GM23338 (cell line): Measurements from ENCODE around the gene EBLN1. TPM values are rescaled to one million over a fixed set of nuclear protein-coding genes. Genes with fewer than 3 reads are reported as not detected.

ENCODE experiments used
- ATAC-seq: fragments of 200-7000 bp; cut with Tn5 transposase; 3 replicates; pipeline ENCODE4 v1.9.1; 2020
- DNase-seq: peaks from one replicate; pipeline ENCODE4 v3.0.0-alpha.2; 2015; ENCODE audit warnings: low spot score
- H2AFZ ChIP-seq: fragments of 200-600 bp; sonication (generic); 2 replicates; pipeline ENCODE4 v1.8.0; 2016; ENCODE audit warnings: antibody characterized with exemption, mild to moderate bottlenecking, moderate library complexity
- H3F3A ChIP-seq: fragments of 200-600 bp; sonication (generic); replicated peaks from 2 replicates; pipeline ENCODE4 v1.8.0; 2017; ENCODE audit warnings: antibody characterized with exemption, mixed run types, low read depth
- H3K27ac ChIP-seq: fragments of 200-600 bp; sonication (generic); 2 replicates; pipeline ENCODE4 v1.6.1; 2016; ENCODE audit warnings: low read depth
- H3K27me3 ChIP-seq: fragments of 200-600 bp; sonication (generic); 2 replicates; pipeline ENCODE4 v1.8.0; 2016; ENCODE audit warnings: mild to moderate bottlenecking, mixed run types, moderate library complexity; ENCODE audit not compliant: insufficient read depth
- H3K36me3 ChIP-seq: fragments of 200-600 bp; sonication (generic); 2 replicates; pipeline ENCODE4 v1.8.0; 2016; ENCODE audit warnings: mild to moderate bottlenecking; ENCODE audit not compliant: insufficient read depth
- H3K4me1 ChIP-seq: fragments of 200-600 bp; sonication (generic); 2 replicates; pipeline ENCODE4 v1.8.0; 2016; ENCODE audit warnings: mild to moderate bottlenecking, moderate library complexity; ENCODE audit not compliant: insufficient read depth
- H3K4me2 ChIP-seq: fragments of 200-600 bp; sonication (generic); 2 replicates; pipeline ENCODE4 v1.7.1; 2017; ENCODE audit warnings: mixed run types
- H3K4me3 ChIP-seq: fragments of 200-600 bp; sonication (generic); 2 replicates; pipeline ENCODE4 v1.6.1; 2016; ENCODE audit warnings: mixed run types
- H3K79me2 ChIP-seq: fragments of 200-600 bp; sonication (generic); replicated peaks from 2 replicates; pipeline ENCODE4 v1.8.0; 2017; ENCODE audit warnings: mild to moderate bottlenecking; ENCODE audit not compliant: insufficient read depth
- H3K9me2 ChIP-seq: fragments of 200-600 bp; sonication (generic); 2 replicates; pipeline ENCODE4 v1.8.0; 2017; ENCODE audit not compliant: insufficient read depth
- H4K20me1 ChIP-seq: fragments of 200-600 bp; sonication (generic); replicated peaks from 2 replicates; pipeline ENCODE4 v1.8.0; 2017; ENCODE audit warnings: mild to moderate bottlenecking; ENCODE audit not compliant: insufficient read depth
- H3K27ac Mint-ChIP-seq: 2 replicates; pipeline ENCODE4 v1.8.0; 2020; ENCODE audit warnings: inconsistent platforms, mild to moderate bottlenecking, moderate library complexity, mixed read lengths
- H3K27me3 Mint-ChIP-seq: 3 replicates; pipeline ENCODE4 v1.8.0; 2022; ENCODE audit warnings: low read depth, mild to moderate bottlenecking, moderate library complexity, mixed read lengths, inconsistent platforms; ENCODE audit not compliant: insufficient read depth, poor library complexity
- H3K36me3 Mint-ChIP-seq: 3 replicates; pipeline ENCODE4 v1.8.0; 2021; ENCODE audit warnings: low read depth, mild to moderate bottlenecking, inconsistent platforms, moderate library complexity, mixed read lengths
- H3K4me1 Mint-ChIP-seq: 3 replicates; pipeline ENCODE4 v1.8.0; 2020; ENCODE audit warnings: mild to moderate bottlenecking, inconsistent platforms, mixed read lengths
- H3K4me3 Mint-ChIP-seq: 3 replicates; pipeline ENCODE4 v1.8.0; 2021; ENCODE audit warnings: moderate library complexity, mild to moderate bottlenecking, inconsistent platforms, mixed read lengths
- H3K9me3 Mint-ChIP-seq: 3 replicates; pipeline ENCODE4 v1.8.0; 2020; ENCODE audit warnings: moderate library complexity, mild to moderate bottlenecking, inconsistent platforms, mixed read lengths
- CREB1 ChIP-seq: fragments of 250-450 bp; sonication (Bioruptor Pico); IDR thresholded peaks from 2 replicates; pipeline ENCODE4 v1.5.0; 2020; ENCODE audit warnings: low read depth, mild to moderate bottlenecking, moderate library complexity
- ETS1 ChIP-seq: IDR thresholded peaks from 2 replicates; pipeline ENCODE4 v1.6.1; 2016; ENCODE audit warnings: antibody characterized with exemption
- EZH2 ChIP-seq: fragments of 200-600 bp; sonication (generic); IDR thresholded peaks from one replicate; pipeline ENCODE4 v1.8.0; 2017; ENCODE audit warnings: antibody characterized with exemption, mild to moderate bottlenecking, low read depth; ENCODE audit not compliant: unreplicated experiment
- NANOG ChIP-seq: IDR thresholded peaks from 2 replicates; pipeline ENCODE4 v1.6.1; 2016; ENCODE audit warnings: antibody characterized with exemption, borderline replicate concordance
- ZNF114 ChIP-seq: fragments of 250-450 bp; sonication (Bioruptor Pico); IDR thresholded peaks from 2 replicates; pipeline ENCODE4 v1.5.0; 2020; ENCODE audit warnings: mild to moderate bottlenecking, moderate library complexity
- ZNF331 ChIP-seq: fragments of 250-450 bp; sonication (Bioruptor Pico); IDR thresholded peaks from 2 replicates; pipeline ENCODE4 v1.5.0; 2020; ENCODE audit warnings: low read depth, mild to moderate bottlenecking, moderate library complexity
- polyA plus RNA-seq: library from polyadenylated mRNA; unstranded; fragments of >200 nt; fragmentation: Nextera tagmentation; extraction: Ambion mirVana; gene quantifications from 2 replicates; pipeline ENCODE4 v1.2.1, GENCODE V29; 2016
- total RNA-seq: library from RNA; depleted of rRNA; stranded (reverse); fragments of >200 nt; shearing (Covaris generic); gene quantifications from 2 replicates; pipeline ENCODE4 v1.2.3, GENCODE V29; 2014
- TF ChIP-seq, protein P1 (sequence below), 2 experiments: fragments of 200-600 bp in 1 of 2; sonication (generic) in 1 of 2; conservative IDR thresholded peaks; 2 replicates each; pipeline versions ENCODE4 v1.5.1 to v1.6.1; 2016 to 2017; ENCODE audit warnings: antibody characterized with exemption in 2 of 2, low read depth in 2 of 2, mild to moderate bottlenecking in 2 of 2, moderate library complexity in 1 of 2

The EBLN1 gene
- total and polyA plus RNA-seq, 2 experiments from 2014 or later: not detected

DNA sequence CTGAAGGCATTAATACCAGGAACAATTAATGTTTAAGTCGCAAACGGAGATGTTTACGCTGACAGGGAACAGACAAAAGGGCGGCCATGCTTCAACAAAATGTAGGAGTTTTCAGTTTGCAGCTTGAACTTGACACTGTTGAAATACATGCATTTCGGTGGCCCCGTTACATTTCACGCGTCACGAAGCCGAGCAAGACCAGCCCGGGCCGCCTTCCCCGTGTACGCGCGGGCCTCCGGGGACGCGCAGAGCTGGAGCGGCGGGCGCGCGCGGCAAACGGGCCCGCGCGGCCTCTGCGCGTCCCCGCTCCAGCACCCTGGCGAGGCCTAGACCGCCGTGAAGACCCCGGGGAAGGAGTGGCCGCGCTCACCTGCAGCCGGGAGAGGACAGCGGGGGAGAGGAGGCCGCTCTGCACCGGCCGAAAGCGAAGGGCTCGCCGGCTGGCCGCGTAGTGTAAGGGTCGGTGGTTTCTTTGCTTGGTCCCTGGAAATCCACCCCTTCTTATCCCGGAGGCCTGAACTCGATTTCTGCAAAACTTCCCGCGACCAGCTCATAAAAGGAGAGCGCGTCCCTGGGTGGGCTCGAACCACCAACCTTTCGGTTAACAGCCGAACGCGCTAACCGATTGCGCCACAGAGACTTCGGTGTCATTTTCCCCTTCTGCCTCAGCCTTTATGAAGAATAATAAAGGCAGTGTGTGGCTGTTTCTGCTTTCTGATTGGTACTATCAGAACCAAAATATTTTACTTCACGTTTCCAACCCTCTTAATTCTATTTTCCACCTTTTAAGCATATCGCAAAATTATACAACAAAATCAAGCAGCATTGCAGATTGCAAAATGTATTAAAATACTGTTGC is 11.4 kb upstream of the EBLN1 start:
- H3K27ac Mint-ChIP-seq: peak overlapping the region; percentile 53; the same call in 1 of the 2 replicates

GRCh38 chr10:22228167-22228938 is 10.5 kb upstream of the EBLN1 start:
- Histone ChIP-seq H3K4me1 (peaks cover 8% of the 10 kb centered on the region), H4K20me1 (no peaks in the 10 kb centered on the region), H3K79me2 (no peaks in the 10 kb centered on the region), H3K36me3 (no peaks in the 10 kb centered on the region), H3K4me3 (peak overlapping the region; percentile 72), H3K4me2 (peak overlapping the region; percentile 80), H3K27ac (0 out of 2 replicates have a peak overlapping the region, but pooled peaks have one; percentile 23), H3F3A (no peaks in the 10 kb centered on the region), H3K27me3 (no peaks in the 10 kb centered on the region; the same call in 1 of the 2 replicates), H2AFZ (peak overlapping the region; percentile 91), H3K9me2 (no peaks in the 10 kb centered on the region)
- Mint-ChIP-seq H3K9me3 (peaks cover 4% of the 10 kb centered on the region), H3K4me3 (peak overlapping the region; percentile 90), H3K36me3 (peaks cover 3% of the 10 kb centered on the region; the same call in 2 of the 3 replicates), H3K27me3 (peaks cover 10% of the 10 kb centered on the region), H3K4me1 (peaks cover 3% of the 10 kb centered on the region; the same call in 1 of the 3 replicates), H3K27ac (no peak overlapping the region)
- ATAC-seq: no peak
- no peak for TF ChIP-seq EZH2
- TF ChIP-seq ZNF331 (CRISPR knock-in tag): no peak
- TF ChIP-seq, protein P1, sequence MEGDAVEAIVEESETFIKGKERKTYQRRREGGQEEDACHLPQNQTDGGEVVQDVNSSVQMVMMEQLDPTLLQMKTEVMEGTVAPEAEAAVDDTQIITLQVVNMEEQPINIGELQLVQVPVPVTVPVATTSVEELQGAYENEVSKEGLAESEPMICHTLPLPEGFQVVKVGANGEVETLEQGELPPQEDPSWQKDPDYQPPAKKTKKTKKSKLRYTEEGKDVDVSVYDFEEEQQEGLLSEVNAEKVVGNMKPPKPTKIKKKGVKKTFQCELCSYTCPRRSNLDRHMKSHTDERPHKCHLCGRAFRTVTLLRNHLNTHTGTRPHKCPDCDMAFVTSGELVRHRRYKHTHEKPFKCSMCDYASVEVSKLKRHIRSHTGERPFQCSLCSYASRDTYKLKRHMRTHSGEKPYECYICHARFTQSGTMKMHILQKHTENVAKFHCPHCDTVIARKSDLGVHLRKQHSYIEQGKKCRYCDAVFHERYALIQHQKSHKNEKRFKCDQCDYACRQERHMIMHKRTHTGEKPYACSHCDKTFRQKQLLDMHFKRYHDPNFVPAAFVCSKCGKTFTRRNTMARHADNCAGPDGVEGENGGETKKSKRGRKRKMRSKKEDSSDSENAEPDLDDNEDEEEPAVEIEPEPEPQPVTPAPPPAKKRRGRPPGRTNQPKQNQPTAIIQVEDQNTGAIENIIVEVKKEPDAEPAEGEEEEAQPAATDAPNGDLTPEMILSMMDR (conservative IDR thresholded peaks at IDR 0.05; ENCODE audit: low read depth in 2 of 2): no peak
- no peak for DNase-seq

More for the DNA sequence above, 11.4 kb upstream of the EBLN1 start:
- peak overlapping the region; percentile 80 for H3K4me2 ChIP-seq
- no peaks in the 10 kb centered on the region for H3K9me2 ChIP-seq
- peak overlapping the region; percentile 23; the same call in 1 of the 2 replicates for H3K27ac ChIP-seq
- H2AFZ ChIP-seq: peak overlapping the region; percentile 92
- peak overlapping the region; percentile 72 for H3K4me3 ChIP-seq
- Mint-ChIP-seq H3K36me3 (peaks cover 3% of the 10 kb centered on the region; the same call in 2 of the 3 replicates), H3K9me3 (peaks cover 4% of the 10 kb centered on the region), H3K4me1 (peaks cover 3% of the 10 kb centered on the region; the same call in 1 of the 3 replicates), H3K27me3 (peaks cover 10% of the 10 kb centered on the region), H3K4me3 (peak overlapping the region; percentile 90)
- peak; percentile 95 for ATAC-seq
- H4K20me1 ChIP-seq: no peaks in the 10 kb centered on the region
- peaks cover 8% of the 10 kb centered on the region for H3K4me1 ChIP-seq
- no peaks in the 10 kb centered on the region for H3F3A ChIP-seq
- no peaks in the 10 kb centered on the region; the same call in 1 of the 2 replicates for H3K27me3 ChIP-seq
- H3K79me2 ChIP-seq: no peaks in the 10 kb centered on the region
- no peaks in the 10 kb centered on the region for H3K36me3 ChIP-seq
- TF ChIP-seq ETS1 (no peak), ZNF114 (CRISPR knock-in tag) (peak; percentile 82; the same call in 1 of the 2 replicates), CREB1 (CRISPR knock-in tag) (0 out of 2 replicates have a peak, but pooled peaks have one; percentile 3), NANOG (peak; percentile 37; the same call in 1 of the 2 replicates)
- peak; percentile 90 for DNase-seq
